CD4-positive, alpha-beta T cell (primary cell): Measurements from ENCODE around the gene CLDN22. TPM values are rescaled to one million over a fixed set of nuclear protein-coding genes. Genes with fewer than 3 reads are reported as not detected.

ENCODE experiments used
- ATAC-seq: fragments of 200-7000 bp; cut with Tn5 transposase; one replicate; pipeline ENCODE4 v1.10.0; 2022; ENCODE audit warnings: mild to moderate bottlenecking; ENCODE audit not compliant: poor library complexity
- CTCF ChIA-PET: fragments of 350-600 bp; sonication (Branson Sonifier 250); formaldehyde crosslinking; loops from one replicate; lab custom pipeline; 2021; ENCODE audit warnings: antibody characterized with exemption, inconsistent platforms; lab: Charles Lee
- POLR2A ChIA-PET: fragments of 350-600 bp; sonication (Branson Sonifier 250); formaldehyde crosslinking; loops from one replicate; lab custom pipeline; 2021; ENCODE audit warnings: antibody characterized with exemption, inconsistent platforms; lab: Charles Lee
- DNase-seq, 14 experiments: peaks; one replicate each; pipeline ENCODE4 v3.0.0-alpha.2; 2013 to 2020; ENCODE audit warnings: mixed read lengths in 2 of 14
- H3K27ac ChIP-seq, 2 donors: one replicate each; pipeline versions ENCODE4 v1.5.1 to v1.7.0; 2013; ENCODE audit warnings: low read length in 2 of 2, low read depth in 1 of 2, mild to moderate bottlenecking in 1 of 2
- H3K27me3 ChIP-seq, 2 experiments: 1 replicate in 1 of 2; 2 replicates in 1 of 2; pipeline versions ENCODE4 v1.6.1 to v1.7.0; 2013; ENCODE audit warnings: low read length in 2 of 2, control low read depth in 1 of 2, mild to moderate bottlenecking in 1 of 2, moderate library complexity in 1 of 2; ENCODE audit not compliant: insufficient read depth in 2 of 2, control insufficient read depth in 1 of 2
- H3K36me3 ChIP-seq: one replicate; pipeline ENCODE4 v1.6.1; 2013; ENCODE audit warnings: low read length, control low read depth; ENCODE audit not compliant: insufficient read depth
- H3K4me1 ChIP-seq: one replicate; pipeline ENCODE4 v1.6.1; 2013; ENCODE audit warnings: low read length, control low read depth; ENCODE audit not compliant: insufficient read depth
- H3K4me3 ChIP-seq: one replicate; pipeline ENCODE4 v1.5.1; 2013; ENCODE audit warnings: mild to moderate bottlenecking, low read length, moderate library complexity
- H3K9me3 ChIP-seq, 2 experiments: 1 replicate in 1 of 2; 2 replicates in 1 of 2; pipeline versions ENCODE4 v1.6.1 to v1.7.0; 2013; ENCODE audit warnings: low read length in 2 of 2, mild to moderate bottlenecking in 2 of 2, control low read depth in 1 of 2, moderate library complexity in 1 of 2; ENCODE audit not compliant: control insufficient read depth in 1 of 2, insufficient read depth in 1 of 2
- H3K27ac Mint-ChIP-seq: one replicate; pipeline ENCODE4 v1.8.0; 2020; ENCODE audit warnings: mixed read lengths
- H3K27me3 Mint-ChIP-seq: one replicate; pipeline ENCODE4 v1.8.0; 2021; ENCODE audit warnings: mixed read lengths
- H3K36me3 Mint-ChIP-seq: one replicate; pipeline ENCODE4 v1.8.0; 2021; ENCODE audit warnings: low read depth, mixed read lengths
- H3K4me1 Mint-ChIP-seq: one replicate; pipeline ENCODE4 v1.8.0; 2021; ENCODE audit warnings: low read depth, mixed read lengths
- H3K4me3 Mint-ChIP-seq: one replicate; pipeline ENCODE4 v1.8.0; 2020; ENCODE audit warnings: mild to moderate bottlenecking, mixed read lengths
- H3K9me3 Mint-ChIP-seq: one replicate; pipeline ENCODE4 v1.8.0; 2020; ENCODE audit warnings: mixed read lengths
- CTCF ChIP-seq: fragments of 200-600 bp; IDR thresholded peaks from one replicate; pipeline ENCODE4 v1.8.0; 2022; ENCODE audit warnings: antibody characterized with exemption, mild to moderate bottlenecking
- intact Hi-C, 2 experiments: fragments of 100-400 bp; cut with DNase I in 1 of 2; cut with micrococcal nuclease in 1 of 2; formaldehyde crosslinking; loops; one replicate each; pipeline versions ENCODE4 v1.15.1 to v1.9.0; 2023 to 2025; cut with DNase I, micrococcal nuclease
- total RNA-seq, 174 experiments: library from RNA in 2 of 174; stranded (reverse) in 2 of 174; gene quantifications; one replicate each; pipeline ENCODE4 v1.2.3 and lab custom pipeline; 2021 to 2026

The CLDN22 gene
- total RNA-seq, 2 experiments from 2014 or later, result not detected

- no peaks in the 10 kb centered on the region for H3K27me3 Mint-ChIP-seq
- no peak for ATAC-seq
- TF ChIP-seq CTCF, result no peak
- no peak overlapping the region for H3K4me3 ChIP-seq
- intact Hi-C loops, result no loop called here
- peaks cover 6% of the 10 kb centered on the region for H3K36me3 Mint-ChIP-seq
- no peaks in the 10 kb centered on the region for H3K27me3 ChIP-seq
- no peaks in the 10 kb centered on the region for H3K4me1 ChIP-seq
- H3K27ac ChIP-seq, result no peak overlapping the region
- H3K9me3 ChIP-seq, result no peaks in the 10 kb centered on the region
- H3K27ac Mint-ChIP-seq, result no peak overlapping the region
- DNase-seq, result no peak
- no peak overlapping the region for H3K4me3 Mint-ChIP-seq
- POLR2A ChIA-PET, result no interaction called here
- no peaks in the 10 kb centered on the region for H3K9me3 Mint-ChIP-seq
- CTCF ChIA-PET, result no interaction called here
- H3K4me1 Mint-ChIP-seq, result no peaks in the 10 kb centered on the region
- H3K36me3 ChIP-seq, result no peaks in the 10 kb centered on the region
These were observed 5.3 kb downstream of the CLDN22 start for GRCh38 chr4:183314806-183315205.

GRCh38 chr4:183314336-183314735 lies 5.7 kb downstream of the CLDN22 start:
- intact Hi-C loops, result no loop called here

GRCh38 chr4:183312841-183313240 lies 7.2 kb downstream of the CLDN22 start:
- CTCF ChIA-PET, result no interaction called here
- Mint-ChIP-seq H3K27me3 (no peaks in the 10 kb centered on the region), H3K9me3 (no peaks in the 10 kb centered on the region), H3K27ac (no peak overlapping the region), H3K4me3 (no peak overlapping the region), H3K4me1 (no peaks in the 10 kb centered on the region), H3K36me3 (peaks cover 6% of the 10 kb centered on the region)
- TF ChIP-seq CTCF, result no peak
- Histone ChIP-seq H3K36me3 (no peaks in the 10 kb centered on the region), H3K4me1 (no peaks in the 10 kb centered on the region), H3K4me3 (no peak overlapping the region), H3K27me3 (no peaks in the 10 kb centered on the region), H3K27ac (no peak overlapping the region), H3K9me3 (no peaks in the 10 kb centered on the region)
- DNase-seq, result no peak
- ATAC-seq, result no peak
- POLR2A ChIA-PET, result no interaction called here
- intact Hi-C loops, result no loop called here

More at GRCh38 chr4:183314336-183314735, 5.7 kb downstream of the CLDN22 start:
- Histone ChIP-seq H3K4me1 (no peaks in the 10 kb centered on the region), H3K36me3 (no peaks in the 10 kb centered on the region), H3K27me3 (no peaks in the 10 kb centered on the region), H3K9me3 (no peaks in the 10 kb centered on the region), H3K4me3 (no peak overlapping the region), H3K27ac (no peak overlapping the region)
- Mint-ChIP-seq H3K36me3 (peaks cover 6% of the 10 kb centered on the region), H3K4me1 (no peaks in the 10 kb centered on the region), H3K27me3 (no peaks in the 10 kb centered on the region), H3K27ac (no peak overlapping the region), H3K9me3 (no peaks in the 10 kb centered on the region), H3K4me3 (no peak overlapping the region)
- TF ChIP-seq CTCF, result no peak
- ATAC-seq (no peak), DNase-seq (no peak)
- POLR2A ChIA-PET, result no interaction called here
- CTCF ChIA-PET, result no interaction called here
